NCI-H2081 treated with DMSO at 0.1 percent for 48 hours (cell line): ENCODE measurements around the gene PRRG1.
A peak's percentile ranks its signal among the peaks of the same experiment; 100 is the strongest.
"Not testable (repeated sequence)": the region's sequence is repeated elsewhere in the genome, so short reads cannot be mapped to it uniquely, and the experiment has no call there.

Experiments used
- DNase-seq: peaks from one replicate; lab custom pipeline; 2025; lab: John Stamatoyannopoulos, UW

The PRRG1 gene

GRCh38 chrX:37349221-37350033, at the start of gene PRRG1:
PRRG1 (plus strand) TSS chrX:37349364; CDS start chrX:37406250, 56,886 bp downstream.
- peak; percentile 2 for DNase-seq

- DNase-seq = no peak
Measured at GRCh38 chrX:37302569-37302968, 46.6 kb upstream of the PRRG1 start.

- DNase-seq = not testable (repeated sequence)
Measured at GRCh38 chrX:37305238-37305637, 43.9 kb upstream of the PRRG1 start.

- no peak for DNase-seq
Measured at GRCh38 chrX:37314531-37314930, 34.6 kb upstream of the PRRG1 start.

- no peak for DNase-seq
Measured at GRCh38 chrX:37315511-37316248, 33.5 kb upstream of the PRRG1 start.

GRCh38 chrX:37320541-37321203, 28.5 kb upstream of the PRRG1 start:
- DNase-seq = no peak

- DNase-seq = no peak
Measured at GRCh38 chrX:37330642-37331041, 18.5 kb upstream of the PRRG1 start.

- DNase-seq = no peak
Measured at GRCh38 chrX:37331546-37331945, 17.6 kb upstream of the PRRG1 start.

- no peak for DNase-seq
Measured at GRCh38 chrX:37332055-37332454, 17.1 kb upstream of the PRRG1 start.

GRCh38 chrX:37332987-37333658, 16.0 kb upstream of the PRRG1 start:
- DNase-seq = no peak

- no peak for DNase-seq
Measured at GRCh38 chrX:37347420-37347819, 1.7 kb upstream of the PRRG1 start.

- DNase-seq = no peak
Measured at GRCh38 chrX:37348231-37348970, 763 bp upstream of the PRRG1 start.

GRCh38 chrX:37348971-37349220, 268 bp upstream of the PRRG1 start:
- no peak for DNase-seq

GRCh38 chrX:37350034-37350365, 836 bp downstream of the PRRG1 start:
- DNase-seq = no peak

GRCh38 chrX:37353646-37354045, 4.5 kb downstream of the PRRG1 start:
- DNase-seq = no peak

- no peak for DNase-seq
Measured at GRCh38 chrX:37357436-37357835, 8.3 kb downstream of the PRRG1 start.

- no peak for DNase-seq
Measured at GRCh38 chrX:37361596-37361995, 12.4 kb downstream of the PRRG1 start.

GRCh38 chrX:37364666-37365065, 15.5 kb downstream of the PRRG1 start:
- DNase-seq = no peak

- DNase-seq = no peak
Measured at GRCh38 chrX:37367946-37368345, 18.8 kb downstream of the PRRG1 start.

- no peak for DNase-seq
Measured at GRCh38 chrX:37370499-37371141, 21.5 kb downstream of the PRRG1 start.

GRCh38 chrX:37371578-37371991, 22.4 kb downstream of the PRRG1 start:
- no peak for DNase-seq
